Lower lobe of right lung (tissue), 2 donors: ENCODE data around the gene RRP1. TPM values are rescaled to one million over a fixed set of nuclear protein-coding genes. Genes with fewer than 3 reads are reported as not detected.

Experiments used
- ATAC-seq, 2 donors: fragments of 200-7000 bp; cut with Tn5 transposase; one replicate each; pipeline ENCODE4 v1.9.1; 2020 to 2022; ENCODE audit warnings: mild to moderate bottlenecking in 2 of 2, moderate library complexity in 2 of 2
- DNase-seq: peaks from one replicate; pipeline ENCODE4 v3.0.0-alpha.2; 2020
- H3K27ac ChIP-seq: fragments of 200-600 bp; one replicate; pipeline ENCODE4 v1.8.0; 2022
- H3K27me3 ChIP-seq: fragments of 200-600 bp; one replicate; pipeline ENCODE4 v1.8.0; 2022; ENCODE audit warnings: low read depth
- H3K36me3 ChIP-seq: fragments of 200-600 bp; one replicate; pipeline ENCODE4 v1.8.0; 2022; ENCODE audit warnings: mild to moderate bottlenecking
- H3K4me1 ChIP-seq: fragments of 200-600 bp; one replicate; pipeline ENCODE4 v1.8.0; 2022
- H3K4me3 ChIP-seq: fragments of 200-600 bp; one replicate; pipeline ENCODE4 v1.8.0; 2022; ENCODE audit warnings: mild to moderate bottlenecking
- H3K9me3 ChIP-seq: fragments of 200-600 bp; one replicate; pipeline ENCODE4 v1.8.0; 2022
- intact Hi-C: fragments of 100-400 bp; cut with DNase I; formaldehyde crosslinking; loops from one replicate; pipeline ENCODE4 v1.11.0; 2022
- total RNA-seq: library from RNA; stranded (reverse); fragmentation: NEBNext Ultra II Directional; extraction: Animal tissue kit (Norgen Biotek cat#: 25700); gene quantifications from one replicate; pipeline ENCODE4 v1.2.1, GENCODE V29; 2021
- TF ChIP-seq, protein P1 (sequence below): fragments of 200-600 bp; IDR thresholded peaks from one replicate; pipeline ENCODE4 v1.8.0; 2022; ENCODE audit warnings: antibody characterized with exemption, mild to moderate bottlenecking
- donor health status: DM: no; HTN: yes; CAD: no; lungs with severe emphysema.

The RRP1 gene
- total RNA-seq, 1 donor from 2014 or later: 13.6 TPM

- ATAC-seq (no peak), DNase-seq (no peak)
- TF ChIP-seq, protein P1, sequence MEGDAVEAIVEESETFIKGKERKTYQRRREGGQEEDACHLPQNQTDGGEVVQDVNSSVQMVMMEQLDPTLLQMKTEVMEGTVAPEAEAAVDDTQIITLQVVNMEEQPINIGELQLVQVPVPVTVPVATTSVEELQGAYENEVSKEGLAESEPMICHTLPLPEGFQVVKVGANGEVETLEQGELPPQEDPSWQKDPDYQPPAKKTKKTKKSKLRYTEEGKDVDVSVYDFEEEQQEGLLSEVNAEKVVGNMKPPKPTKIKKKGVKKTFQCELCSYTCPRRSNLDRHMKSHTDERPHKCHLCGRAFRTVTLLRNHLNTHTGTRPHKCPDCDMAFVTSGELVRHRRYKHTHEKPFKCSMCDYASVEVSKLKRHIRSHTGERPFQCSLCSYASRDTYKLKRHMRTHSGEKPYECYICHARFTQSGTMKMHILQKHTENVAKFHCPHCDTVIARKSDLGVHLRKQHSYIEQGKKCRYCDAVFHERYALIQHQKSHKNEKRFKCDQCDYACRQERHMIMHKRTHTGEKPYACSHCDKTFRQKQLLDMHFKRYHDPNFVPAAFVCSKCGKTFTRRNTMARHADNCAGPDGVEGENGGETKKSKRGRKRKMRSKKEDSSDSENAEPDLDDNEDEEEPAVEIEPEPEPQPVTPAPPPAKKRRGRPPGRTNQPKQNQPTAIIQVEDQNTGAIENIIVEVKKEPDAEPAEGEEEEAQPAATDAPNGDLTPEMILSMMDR: no peak
- peaks cover 23% of the 10 kb centered on the region for H3K36me3 ChIP-seq
- no peaks in the 10 kb centered on the region for H3K27me3 ChIP-seq
- H3K4me1 ChIP-seq: peaks cover 36% of the 10 kb centered on the region
- H3K4me3 ChIP-seq: no peak overlapping the region
- intact Hi-C loops: no loop called here
- no peaks in the 10 kb centered on the region for H3K9me3 ChIP-seq
- no peak overlapping the region for H3K27ac ChIP-seq
These were observed 19.2 kb upstream of the RRP1 start for GRCh38 chr21:43770066-43770655.

- intact Hi-C loops: no loop called here
- TF ChIP-seq, protein P1: no peak
- peak overlapping the region; percentile 23 for H3K4me3 ChIP-seq
- DNase-seq: no peak
- peaks cover 23% of the 10 kb centered on the region for H3K36me3 ChIP-seq
- no peak overlapping the region for H3K27ac ChIP-seq
- peaks cover 41% of the 10 kb centered on the region for H3K4me1 ChIP-seq
- H3K27me3 ChIP-seq: no peaks in the 10 kb centered on the region
- ATAC-seq: no peak
- H3K9me3 ChIP-seq: no peaks in the 10 kb centered on the region
These were observed 18.1 kb upstream of the RRP1 start for GRCh38 chr21:43771199-43771675.

DNA sequence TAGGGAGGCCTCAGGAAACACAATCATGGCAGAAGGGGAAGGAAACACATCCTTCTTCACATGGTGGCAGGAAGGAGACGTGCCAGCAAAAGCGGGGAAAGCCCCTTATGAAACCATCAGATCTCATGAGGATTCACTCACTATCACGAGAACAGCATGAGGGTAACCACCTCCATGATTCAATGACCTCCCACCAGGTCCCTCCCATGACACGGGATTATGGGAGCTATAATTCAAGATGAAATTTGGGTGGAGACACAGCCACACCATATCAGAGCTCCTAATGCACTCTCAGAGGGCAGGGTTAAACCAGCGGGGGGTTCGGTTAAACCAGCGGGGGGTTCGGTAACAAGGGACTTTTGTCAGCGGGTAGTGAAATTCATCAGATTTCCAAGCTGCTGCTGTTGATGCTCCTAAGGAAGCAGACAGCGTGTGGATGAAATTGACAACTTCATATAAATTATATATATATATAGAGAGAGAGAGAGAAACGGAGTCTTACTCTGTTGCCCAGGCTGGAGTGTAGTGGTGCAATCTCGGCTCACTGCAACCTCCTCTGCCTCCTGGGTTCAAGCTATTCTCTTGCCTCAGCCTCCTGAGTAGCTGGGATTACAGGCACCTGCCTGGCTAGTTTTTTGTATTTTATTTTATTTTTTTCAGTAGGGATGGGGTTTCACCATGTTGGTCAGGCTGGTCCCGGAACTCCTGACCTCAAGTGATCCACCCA lies 17.5 kb upstream of the RRP1 start:
- intact Hi-C loops: no loop called here
- Histone ChIP-seq H3K27ac (no peak overlapping the region), H3K9me3 (no peaks in the 10 kb centered on the region), H3K36me3 (peaks cover 23% of the 10 kb centered on the region), H3K4me1 (peaks cover 41% of the 10 kb centered on the region), H3K4me3 (peak overlapping the region; percentile 23), H3K27me3 (no peaks in the 10 kb centered on the region)
- no peak for ATAC-seq
- DNase-seq: no peak
- TF ChIP-seq, protein P1: no peak

DNA sequence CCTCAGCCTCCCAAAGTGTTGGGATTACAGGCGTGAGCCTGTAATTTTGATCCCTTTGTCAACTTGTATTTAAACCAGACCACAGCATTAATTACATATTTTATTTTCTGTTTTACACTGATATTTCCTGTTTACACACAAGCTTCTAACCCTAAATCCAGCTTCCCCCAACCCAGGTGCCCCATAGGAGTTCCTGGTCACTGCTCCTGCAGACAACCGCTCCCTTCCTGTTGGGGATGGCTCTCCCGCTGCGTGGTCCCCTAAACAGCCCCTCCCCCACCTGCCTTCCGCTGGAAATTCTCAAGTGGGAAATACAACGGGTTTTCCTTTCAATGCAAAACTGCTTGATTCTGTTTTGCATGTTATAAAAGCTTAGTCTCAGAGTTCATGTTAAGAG lies 17.0 kb upstream of the RRP1 start:
- H3K9me3 ChIP-seq: no peaks in the 10 kb centered on the region
- H3K4me1 ChIP-seq: peaks cover 41% of the 10 kb centered on the region
- TF ChIP-seq, protein P1: no peak
- peaks cover 23% of the 10 kb centered on the region for H3K36me3 ChIP-seq
- intact Hi-C loops: no loop called here
- H3K4me3 ChIP-seq: no peak overlapping the region
- no peaks in the 10 kb centered on the region for H3K27me3 ChIP-seq
- H3K27ac ChIP-seq: no peak overlapping the region
- ATAC-seq: no peak
- no peak for DNase-seq

DNA sequence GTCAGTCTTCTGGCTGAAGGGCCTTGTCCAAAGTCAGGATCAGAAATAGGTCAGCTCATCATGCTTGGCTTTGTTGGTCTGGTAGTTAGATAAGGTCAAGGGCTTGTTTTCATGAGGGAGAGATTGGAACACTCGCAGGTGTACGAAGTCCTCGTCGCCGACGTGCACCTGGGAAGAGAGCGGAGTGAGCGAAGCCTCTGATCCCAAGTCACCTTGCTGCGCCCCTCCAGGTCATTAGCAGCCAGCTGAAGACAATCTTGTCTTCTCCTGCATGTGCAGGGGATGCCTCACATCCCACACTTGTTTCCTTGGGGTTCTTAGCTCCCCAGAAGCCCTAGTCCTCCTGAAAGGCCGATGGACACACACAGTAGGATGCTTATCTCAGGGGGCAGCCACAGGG lies 15.2 kb upstream of the RRP1 start:
- peaks cover 29% of the 10 kb centered on the region for H3K4me1 ChIP-seq
- ATAC-seq (no peak), DNase-seq (no peak)
- H3K9me3 ChIP-seq: no peaks in the 10 kb centered on the region
- H3K36me3 ChIP-seq: peaks cover 23% of the 10 kb centered on the region
- H3K27ac ChIP-seq: no peak overlapping the region
- intact Hi-C loops: no loop called here
- TF ChIP-seq, protein P1: no peak
- no peaks in the 10 kb centered on the region for H3K27me3 ChIP-seq
- H3K4me3 ChIP-seq: peak overlapping the region; percentile 92
